ENCODE results near the gene GTPBP3. TPM values are rescaled to one million over a fixed set of nuclear protein-coding genes. Genes with fewer than 3 reads are reported as not detected.

GTPBP3 gene
- total RNA-seq, 1 experiment from 2014 or later: 53.2 TPM

GRCh38 chr19:17333611-17334413 is 3.5 kb upstream of the GTPBP3 start:
- CTCF ChIA-PET: interaction anchor here (0.6 kb wide), 2 partner anchors 48 to 107 kb away, joined by 5 to 6 read pairs; no protein-coding TSS in a partner anchor
- H3K9me3 ChIP-seq (ENCODE audit: low read depth, low read length, poor library complexity, severe bottlenecking): no peaks in the 10 kb centered on the region
- POLR2A ChIA-PET (ENCODE audit: low non-redundant PET): interaction anchor here (0.5 to 1.0 kb wide), 2 partner anchors 9 to 25 kb away, joined by 4 to 24 read pairs; partner anchors contain the start of gene DDA1

GRCh38 chr19:17334414-17335409 is 2.6 kb upstream of the GTPBP3 start, which contains the start of gene ANO8:
ANO8 (minus strand) TSS chr19:17334855; CDS start chr19:17334670, 185 bp downstream.
- H3K4me3 ChIP-seq (ENCODE audit: low read depth, low read length, poor library complexity, severe bottlenecking): peak within 1 kb of the TSS; percentile 91
- TF ChIP-seq, protein P1, sequence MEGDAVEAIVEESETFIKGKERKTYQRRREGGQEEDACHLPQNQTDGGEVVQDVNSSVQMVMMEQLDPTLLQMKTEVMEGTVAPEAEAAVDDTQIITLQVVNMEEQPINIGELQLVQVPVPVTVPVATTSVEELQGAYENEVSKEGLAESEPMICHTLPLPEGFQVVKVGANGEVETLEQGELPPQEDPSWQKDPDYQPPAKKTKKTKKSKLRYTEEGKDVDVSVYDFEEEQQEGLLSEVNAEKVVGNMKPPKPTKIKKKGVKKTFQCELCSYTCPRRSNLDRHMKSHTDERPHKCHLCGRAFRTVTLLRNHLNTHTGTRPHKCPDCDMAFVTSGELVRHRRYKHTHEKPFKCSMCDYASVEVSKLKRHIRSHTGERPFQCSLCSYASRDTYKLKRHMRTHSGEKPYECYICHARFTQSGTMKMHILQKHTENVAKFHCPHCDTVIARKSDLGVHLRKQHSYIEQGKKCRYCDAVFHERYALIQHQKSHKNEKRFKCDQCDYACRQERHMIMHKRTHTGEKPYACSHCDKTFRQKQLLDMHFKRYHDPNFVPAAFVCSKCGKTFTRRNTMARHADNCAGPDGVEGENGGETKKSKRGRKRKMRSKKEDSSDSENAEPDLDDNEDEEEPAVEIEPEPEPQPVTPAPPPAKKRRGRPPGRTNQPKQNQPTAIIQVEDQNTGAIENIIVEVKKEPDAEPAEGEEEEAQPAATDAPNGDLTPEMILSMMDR (conservative IDR thresholded peaks at IDR 0.05; ENCODE audit: low read depth, low read length): no peak
- no peak for TF ChIP-seq EZH2 (IDR thresholded peaks at IDR 0.05; ENCODE audit: borderline replicate concordance, low read depth, low read length, poor library complexity, severe bottlenecking)
- intact Hi-C loops (cut with micrococcal nuclease; ENCODE audit: unreplicated experiment): no loop called here
- CTCF ChIA-PET: no interaction called here
- peak; percentile 99 for DNase-seq (ENCODE audit: low spot score)
- peak within 1 kb of the TSS; percentile 90 for H3K27ac ChIP-seq (ENCODE audit: low read depth, low read length, poor library complexity, severe bottlenecking)
- no TSS peak for BruUV-seq (replicated peaks)
- H3K27me3 ChIP-seq (replicated peaks; ENCODE audit: insufficient read depth, low read depth, low read length, poor library complexity): no peaks in the 10 kb centered on the region
- H3K36me3 ChIP-seq (ENCODE audit: insufficient read depth, low read length, poor library complexity, severe bottlenecking): peaks cover 4% of the 10 kb centered on the region
- H3K9me3 ChIP-seq (ENCODE audit: low read depth, low read length, poor library complexity, severe bottlenecking): no peaks in the 10 kb centered on the region
- H3K4me1 ChIP-seq (ENCODE audit: insufficient read depth, low read length, poor library complexity, severe bottlenecking): peaks cover 13% of the 10 kb centered on the region
- POLR2A ChIA-PET (ENCODE audit: low non-redundant PET): interaction anchor here (1.0 kb wide), 1 partner anchor 26 kb away, joined by 4 read pairs; the partner anchor contains the start of gene DDA1

More at GRCh38 chr19:17333611-17334413, 3.5 kb upstream of the GTPBP3 start:
- no peak for TF ChIP-seq EZH2 (IDR thresholded peaks at IDR 0.05; ENCODE audit: borderline replicate concordance, low read depth, low read length, poor library complexity, severe bottlenecking)
- TF ChIP-seq, protein P1 (conservative IDR thresholded peaks at IDR 0.05; ENCODE audit: low read depth, low read length): no peak
- Histone ChIP-seq H3K4me1 (ENCODE audit: insufficient read depth, low read length, poor library complexity, severe bottlenecking) (peaks cover 7% of the 10 kb centered on the region), H3K4me3 (ENCODE audit: low read depth, low read length, poor library complexity, severe bottlenecking) (peak overlapping the region; percentile 91), H3K27ac (ENCODE audit: low read depth, low read length, poor library complexity, severe bottlenecking) (peak overlapping the region; percentile 90), H3K36me3 (ENCODE audit: insufficient read depth, low read length, poor library complexity, severe bottlenecking) (peaks cover 4% of the 10 kb centered on the region), H3K27me3 (replicated peaks; ENCODE audit: insufficient read depth, low read depth, low read length, poor library complexity) (no peaks in the 10 kb centered on the region)
- peak; percentile 76 for DNase-seq (ENCODE audit: low spot score)
- intact Hi-C loops (cut with micrococcal nuclease; ENCODE audit: unreplicated experiment): no loop called here
- BruUV-seq (replicated peaks): no TSS peak

GRCh38 chr19:17335575-17335974 is 1.8 kb upstream of the GTPBP3 start:
- no peak for DNase-seq (ENCODE audit: low spot score)
- no peaks in the 10 kb centered on the region for H3K9me3 ChIP-seq (ENCODE audit: low read depth, low read length, poor library complexity, severe bottlenecking)
- no peaks in the 10 kb centered on the region for H3K27me3 ChIP-seq (replicated peaks; ENCODE audit: insufficient read depth, low read depth, low read length, poor library complexity)
- H3K4me1 ChIP-seq (ENCODE audit: insufficient read depth, low read length, poor library complexity, severe bottlenecking): peaks cover 13% of the 10 kb centered on the region
- peaks cover 4% of the 10 kb centered on the region for H3K36me3 ChIP-seq (ENCODE audit: insufficient read depth, low read length, poor library complexity, severe bottlenecking)
- BruUV-seq (replicated peaks): no TSS peak
- peak overlapping the region; percentile 90 for H3K27ac ChIP-seq (ENCODE audit: low read depth, low read length, poor library complexity, severe bottlenecking)
- CTCF ChIA-PET: no interaction called here
- intact Hi-C loops (cut with micrococcal nuclease; ENCODE audit: unreplicated experiment): no loop called here
- POLR2A ChIA-PET (ENCODE audit: low non-redundant PET): interaction anchor here (0.6 kb wide), 1 partner anchor 9 kb away, joined by 4 read pairs; no protein-coding TSS in a partner anchor
- TF ChIP-seq, protein P1 (conservative IDR thresholded peaks at IDR 0.05; ENCODE audit: low read depth, low read length): no peak
- TF ChIP-seq EZH2 (IDR thresholded peaks at IDR 0.05; ENCODE audit: borderline replicate concordance, low read depth, low read length, poor library complexity, severe bottlenecking): no peak
- peak overlapping the region; percentile 91 for H3K4me3 ChIP-seq (ENCODE audit: low read depth, low read length, poor library complexity, severe bottlenecking)

Data from A673 (cell line).